Bone marrow (tissue), 2 donors: Measurements from ENCODE around the gene KRTAP10-4.
"Not testable (repeated sequence)": the region's sequence is repeated elsewhere in the genome, so short reads cannot be mapped to it uniquely, and the experiment has no call there.

ENCODE experiments used
- DNase-seq, 2 donors: peaks; one replicate each; lab custom pipeline; 2025; lab: John Stamatoyannopoulos, UW

The KRTAP10-4 gene

GRCh38 chr21:44599264-44600029, 25.9 kb downstream of the KRTAP10-4 start:
- DNase-seq, result no peak

GRCh38 chr21:44600118-44600978, 26.8 kb downstream of the KRTAP10-4 start, which contains the start of gene KRTAP10-7:
Gene KRTAP10-7 (plus strand): TSS chr21:44600597. CDS start chr21:44600622, 25 bp downstream.
- not testable (repeated sequence) for DNase-seq

- not testable (repeated sequence) for DNase-seq
These were observed 27.6 kb downstream of the KRTAP10-4 start for GRCh38 chr21:44601091-44601490.

- no peak for DNase-seq
These were observed 28.3 kb downstream of the KRTAP10-4 start for GRCh38 chr21:44601596-44602462.

GRCh38 chr21:44602463-44602850, 28.9 kb downstream of the KRTAP10-4 start:
- no peak for DNase-seq

- DNase-seq, result no peak
These were observed 29.8 kb downstream of the KRTAP10-4 start for GRCh38 chr21:44603109-44603875.

GRCh38 chr21:44603911-44604310, 30.4 kb downstream of the KRTAP10-4 start:
- no peak for DNase-seq

- DNase-seq, result no peak
These were observed 33.0 kb downstream of the KRTAP10-4 start for GRCh38 chr21:44606495-44606894.

GRCh38 chr21:44609193-44609592, 35.7 kb downstream of the KRTAP10-4 start:
- no peak for DNase-seq

GRCh38 chr21:44610157-44610843, 36.8 kb downstream of the KRTAP10-4 start:
- not testable (repeated sequence) for DNase-seq

GRCh38 chr21:44611551-44611950, 38.0 kb downstream of the KRTAP10-4 start:
- DNase-seq, result no peak

- no peak for DNase-seq
These were observed 38.5 kb downstream of the KRTAP10-4 start, which contains the start of gene KRTAP10-8 for GRCh38 chr21:44612029-44612486. Gene KRTAP10-8 (plus strand): TSS chr21:44612079. CDS start chr21:44612101, 22 bp downstream.

GRCh38 chr21:44612669-44613229, 39.2 kb downstream of the KRTAP10-4 start:
- no peak for DNase-seq

GRCh38 chr21:44613386-44614155, 40.0 kb downstream of the KRTAP10-4 start:
- no peak for DNase-seq

GRCh38 chr21:44614161-44614631, 40.7 kb downstream of the KRTAP10-4 start:
- no peak for DNase-seq

GRCh38 chr21:44614961-44615391, 41.4 kb downstream of the KRTAP10-4 start:
- DNase-seq, result no peak

GRCh38 chr21:44615466-44615865, 41.9 kb downstream of the KRTAP10-4 start:
- DNase-seq, result no peak

- no peak for DNase-seq
These were observed 42.5 kb downstream of the KRTAP10-4 start for GRCh38 chr21:44615911-44616590.

- no peak for DNase-seq
These were observed 43.0 kb downstream of the KRTAP10-4 start for GRCh38 chr21:44616591-44616926.
